Nephron progenitor cell (in vitro differentiated cells): ENCODE results near the gene ZNF566.

Experiments used
- DNase-seq: peaks from one replicate; pipeline ENCODE4 v3.0.0; 2021
- H3K27ac Mint-ChIP-seq: 2 replicates; pipeline ENCODE4 v1.8.0; 2021; ENCODE audit warnings: mild to moderate bottlenecking, moderate library complexity, mixed read lengths
- H3K27me3 Mint-ChIP-seq: 2 replicates; pipeline ENCODE4 v1.8.0; 2021; ENCODE audit warnings: mild to moderate bottlenecking, low read depth, mixed read lengths; ENCODE audit not compliant: poor library complexity
- H3K36me3 Mint-ChIP-seq: 2 replicates; pipeline ENCODE4 v1.8.0; 2021; ENCODE audit warnings: low read depth, mixed read lengths
- H3K4me1 Mint-ChIP-seq: 2 replicates; pipeline ENCODE4 v1.8.0; 2021; ENCODE audit warnings: mixed read lengths
- H3K4me3 Mint-ChIP-seq: 2 replicates; pipeline ENCODE4 v1.8.0; 2021; ENCODE audit warnings: mild to moderate bottlenecking, moderate library complexity, mixed read lengths
- H3K9me3 Mint-ChIP-seq: 2 replicates; pipeline ENCODE4 v1.8.0; 2021; ENCODE audit warnings: mild to moderate bottlenecking, moderate library complexity, mixed read lengths
- TF ChIP-seq, protein P1 (sequence below): fragments of 200-600 bp; sonication (generic); IDR thresholded peaks from 2 replicates; pipeline ENCODE4 v1.5.0; 2021; ENCODE audit warnings: antibody characterized with exemption

Gene ZNF566

GRCh38 chr19:36408101-36408500 is 81.3 kb downstream of the ZNF566 start:
- H3K27ac Mint-ChIP-seq: no peak overlapping the region
- peaks cover 4% of the 10 kb centered on the region for H3K27me3 Mint-ChIP-seq
- no peak for DNase-seq
- TF ChIP-seq, protein P1, sequence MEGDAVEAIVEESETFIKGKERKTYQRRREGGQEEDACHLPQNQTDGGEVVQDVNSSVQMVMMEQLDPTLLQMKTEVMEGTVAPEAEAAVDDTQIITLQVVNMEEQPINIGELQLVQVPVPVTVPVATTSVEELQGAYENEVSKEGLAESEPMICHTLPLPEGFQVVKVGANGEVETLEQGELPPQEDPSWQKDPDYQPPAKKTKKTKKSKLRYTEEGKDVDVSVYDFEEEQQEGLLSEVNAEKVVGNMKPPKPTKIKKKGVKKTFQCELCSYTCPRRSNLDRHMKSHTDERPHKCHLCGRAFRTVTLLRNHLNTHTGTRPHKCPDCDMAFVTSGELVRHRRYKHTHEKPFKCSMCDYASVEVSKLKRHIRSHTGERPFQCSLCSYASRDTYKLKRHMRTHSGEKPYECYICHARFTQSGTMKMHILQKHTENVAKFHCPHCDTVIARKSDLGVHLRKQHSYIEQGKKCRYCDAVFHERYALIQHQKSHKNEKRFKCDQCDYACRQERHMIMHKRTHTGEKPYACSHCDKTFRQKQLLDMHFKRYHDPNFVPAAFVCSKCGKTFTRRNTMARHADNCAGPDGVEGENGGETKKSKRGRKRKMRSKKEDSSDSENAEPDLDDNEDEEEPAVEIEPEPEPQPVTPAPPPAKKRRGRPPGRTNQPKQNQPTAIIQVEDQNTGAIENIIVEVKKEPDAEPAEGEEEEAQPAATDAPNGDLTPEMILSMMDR: no peak
- no peak overlapping the region for H3K4me3 Mint-ChIP-seq
- peaks cover 97% of the 10 kb centered on the region for H3K36me3 Mint-ChIP-seq
- no peaks in the 10 kb centered on the region for H3K4me1 Mint-ChIP-seq
- H3K9me3 Mint-ChIP-seq: peaks cover 90% of the 10 kb centered on the region

GRCh38 chr19:36404498-36404897 is 84.9 kb downstream of the ZNF566 start:
- Mint-ChIP-seq H3K4me3 (no peak overlapping the region), H3K27ac (no peak overlapping the region), H3K4me1 (no peaks in the 10 kb centered on the region), H3K9me3 (peaks cover 87% of the 10 kb centered on the region), H3K27me3 (peaks cover 4% of the 10 kb centered on the region), H3K36me3 (peaks cover 97% of the 10 kb centered on the region)
- no peak for DNase-seq
- TF ChIP-seq, protein P1: no peak

GRCh38 chr19:36401475-36401874 is 87.9 kb downstream of the ZNF566 start:
- Mint-ChIP-seq H3K27me3 (no peaks in the 10 kb centered on the region), H3K36me3 (peaks cover 100% of the 10 kb centered on the region), H3K4me1 (no peaks in the 10 kb centered on the region), H3K9me3 (peaks cover 91% of the 10 kb centered on the region), H3K4me3 (no peak overlapping the region), H3K27ac (no peak overlapping the region)
- TF ChIP-seq, protein P1: no peak
- DNase-seq: no peak

- H3K4me1 Mint-ChIP-seq: no peaks in the 10 kb centered on the region
- peaks cover 94% of the 10 kb centered on the region for H3K9me3 Mint-ChIP-seq
- TF ChIP-seq, protein P1: no peak
- H3K27me3 Mint-ChIP-seq: no peaks in the 10 kb centered on the region
- H3K4me3 Mint-ChIP-seq: no peak overlapping the region
- no peak overlapping the region for H3K27ac Mint-ChIP-seq
- no peak for DNase-seq
- peaks cover 100% of the 10 kb centered on the region for H3K36me3 Mint-ChIP-seq
These were observed 90.8 kb downstream of the ZNF566 start for GRCh38 chr19:36398571-36398970.
